Hepatocyte (in vitro differentiated cells): Measurements from ENCODE around the gene C11orf24.

Source experiments
- EZH2 ChIP-seq: fragments of 200-600 bp; sonication (generic); IDR thresholded peaks from 2 replicates; pipeline ENCODE4 v1.6.1; 2016; ENCODE audit warnings: antibody characterized with exemption, mild to moderate bottlenecking, borderline replicate concordance
- TF ChIP-seq, protein P1 (sequence below): fragments of 200-600 bp; sonication (generic); IDR thresholded peaks from 2 replicates; pipeline ENCODE4 v1.5.1; 2016; ENCODE audit warnings: antibody characterized with exemption, mild to moderate bottlenecking; ENCODE audit not compliant: poor library complexity

DNA sequence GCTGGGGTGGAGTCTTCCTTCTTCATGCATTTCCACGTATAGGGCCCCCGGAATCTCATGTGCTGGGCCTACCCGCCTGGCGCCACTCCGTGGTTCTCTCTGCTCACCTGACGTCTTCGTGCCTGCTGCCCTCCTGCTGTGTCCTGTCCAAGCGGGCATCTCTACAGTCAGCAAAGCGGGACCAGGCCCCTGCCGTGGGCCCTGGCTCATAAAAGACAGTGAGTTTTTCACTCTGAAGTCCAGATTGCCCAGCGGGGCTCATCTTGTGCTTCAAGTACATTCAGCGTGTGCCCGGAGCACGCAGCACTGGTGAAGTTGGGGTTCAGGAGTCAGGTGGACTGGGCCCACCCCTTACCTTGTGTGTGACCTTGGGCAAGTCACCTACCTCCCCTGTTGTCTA is 17.4 kb downstream of the C11orf24 start:
- TF ChIP-seq, protein P1, sequence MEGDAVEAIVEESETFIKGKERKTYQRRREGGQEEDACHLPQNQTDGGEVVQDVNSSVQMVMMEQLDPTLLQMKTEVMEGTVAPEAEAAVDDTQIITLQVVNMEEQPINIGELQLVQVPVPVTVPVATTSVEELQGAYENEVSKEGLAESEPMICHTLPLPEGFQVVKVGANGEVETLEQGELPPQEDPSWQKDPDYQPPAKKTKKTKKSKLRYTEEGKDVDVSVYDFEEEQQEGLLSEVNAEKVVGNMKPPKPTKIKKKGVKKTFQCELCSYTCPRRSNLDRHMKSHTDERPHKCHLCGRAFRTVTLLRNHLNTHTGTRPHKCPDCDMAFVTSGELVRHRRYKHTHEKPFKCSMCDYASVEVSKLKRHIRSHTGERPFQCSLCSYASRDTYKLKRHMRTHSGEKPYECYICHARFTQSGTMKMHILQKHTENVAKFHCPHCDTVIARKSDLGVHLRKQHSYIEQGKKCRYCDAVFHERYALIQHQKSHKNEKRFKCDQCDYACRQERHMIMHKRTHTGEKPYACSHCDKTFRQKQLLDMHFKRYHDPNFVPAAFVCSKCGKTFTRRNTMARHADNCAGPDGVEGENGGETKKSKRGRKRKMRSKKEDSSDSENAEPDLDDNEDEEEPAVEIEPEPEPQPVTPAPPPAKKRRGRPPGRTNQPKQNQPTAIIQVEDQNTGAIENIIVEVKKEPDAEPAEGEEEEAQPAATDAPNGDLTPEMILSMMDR = no peak
- no peak for TF ChIP-seq EZH2
